Neural progenitor cell (in vitro differentiated cells): ENCODE measurements around the gene ARHGDIA.

Experiments
- EZH2 ChIP-seq: fragments of 200-600 bp; sonication (generic); IDR thresholded peaks from 2 replicates; pipeline ENCODE4 v1.6.1; 2017; ENCODE audit warnings: antibody characterized with exemption, mild to moderate bottlenecking, moderate library complexity
- TF ChIP-seq, protein P1 (sequence below): fragments of 200-600 bp; sonication (generic); IDR thresholded peaks from 2 replicates; pipeline ENCODE4 v1.5.1; 2017; ENCODE audit warnings: antibody characterized with exemption, mild to moderate bottlenecking

DNA sequence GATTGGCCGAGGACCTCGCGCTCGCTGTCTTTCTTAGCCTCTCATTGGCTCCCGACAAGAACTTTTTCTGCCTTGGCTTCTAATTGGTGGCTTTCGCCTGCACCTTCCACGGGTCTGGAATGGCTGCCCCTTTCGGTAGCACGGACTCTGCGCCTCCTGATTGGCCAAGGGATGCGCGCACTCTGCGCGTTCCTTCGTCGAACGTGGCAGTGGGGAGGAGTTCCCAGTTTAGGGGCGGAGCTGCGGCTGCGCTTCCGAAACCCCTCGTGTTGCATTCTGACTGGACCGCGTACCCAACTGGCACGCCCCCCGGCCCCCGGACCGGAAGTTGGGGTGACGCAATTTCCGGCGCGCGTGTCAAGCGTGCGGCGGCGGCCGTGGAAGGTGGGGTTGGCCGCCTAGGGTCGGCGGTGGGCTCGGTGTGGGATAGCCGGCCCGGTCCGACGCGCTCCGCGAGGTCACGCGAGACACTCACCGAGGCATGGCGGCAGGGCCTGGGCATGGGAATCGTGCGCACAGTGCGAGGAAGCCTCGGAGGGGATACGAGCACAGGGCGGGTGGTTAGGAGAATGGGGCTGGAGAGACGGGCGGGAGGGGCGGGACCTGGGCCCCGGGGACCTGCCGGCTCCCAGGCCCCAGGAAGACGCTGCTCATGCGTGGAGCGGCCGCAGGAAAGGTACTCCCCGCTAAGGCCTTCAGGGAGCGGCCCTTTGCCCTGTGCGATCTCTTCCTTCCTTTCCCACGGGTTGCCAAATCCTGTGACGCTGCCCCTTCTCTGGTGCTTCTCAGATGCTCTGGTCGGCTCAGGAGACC, 10.2 kb downstream of the ARHGDIA start:
- TF ChIP-seq, protein P1, sequence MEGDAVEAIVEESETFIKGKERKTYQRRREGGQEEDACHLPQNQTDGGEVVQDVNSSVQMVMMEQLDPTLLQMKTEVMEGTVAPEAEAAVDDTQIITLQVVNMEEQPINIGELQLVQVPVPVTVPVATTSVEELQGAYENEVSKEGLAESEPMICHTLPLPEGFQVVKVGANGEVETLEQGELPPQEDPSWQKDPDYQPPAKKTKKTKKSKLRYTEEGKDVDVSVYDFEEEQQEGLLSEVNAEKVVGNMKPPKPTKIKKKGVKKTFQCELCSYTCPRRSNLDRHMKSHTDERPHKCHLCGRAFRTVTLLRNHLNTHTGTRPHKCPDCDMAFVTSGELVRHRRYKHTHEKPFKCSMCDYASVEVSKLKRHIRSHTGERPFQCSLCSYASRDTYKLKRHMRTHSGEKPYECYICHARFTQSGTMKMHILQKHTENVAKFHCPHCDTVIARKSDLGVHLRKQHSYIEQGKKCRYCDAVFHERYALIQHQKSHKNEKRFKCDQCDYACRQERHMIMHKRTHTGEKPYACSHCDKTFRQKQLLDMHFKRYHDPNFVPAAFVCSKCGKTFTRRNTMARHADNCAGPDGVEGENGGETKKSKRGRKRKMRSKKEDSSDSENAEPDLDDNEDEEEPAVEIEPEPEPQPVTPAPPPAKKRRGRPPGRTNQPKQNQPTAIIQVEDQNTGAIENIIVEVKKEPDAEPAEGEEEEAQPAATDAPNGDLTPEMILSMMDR: no peak
- no peak for TF ChIP-seq EZH2
